Activated CD4-positive, alpha-beta memory T cell treated with anti-CD3 and anti-CD28 coated beads for 36 hours (primary cell): ENCODE measurements around the gene SIGLEC12. TPM values are rescaled to one million over a fixed set of nuclear protein-coding genes. Genes with fewer than 3 reads are reported as not detected.

Experiments used
- CTCF ChIA-PET: fragments of 350-600 bp; sonication (Branson Sonifier 250); formaldehyde crosslinking; loops from one replicate; lab custom pipeline; 2021; ENCODE audit warnings: antibody characterized with exemption, inconsistent platforms; lab: Charles Lee
- POLR2A ChIA-PET: fragments of 350-600 bp; sonication (Branson Sonifier 250); formaldehyde crosslinking; loops from one replicate; lab custom pipeline; 2021; ENCODE audit warnings: antibody characterized with exemption; lab: Charles Lee
- DNase-seq: peaks from one replicate; pipeline ENCODE4 v3.0.0-alpha.2; 2020
- H3K27ac Mint-ChIP-seq: one replicate; pipeline ENCODE4 v1.8.0; 2021; ENCODE audit warnings: mixed read lengths
- H3K27me3 Mint-ChIP-seq: one replicate; pipeline ENCODE4 v1.8.0; 2021; ENCODE audit warnings: mixed read lengths
- H3K36me3 Mint-ChIP-seq: one replicate; pipeline ENCODE4 v1.8.0; 2021; ENCODE audit warnings: mixed read lengths
- H3K4me1 Mint-ChIP-seq: one replicate; pipeline ENCODE4 v1.8.0; 2021; ENCODE audit warnings: low read depth, mixed read lengths
- H3K4me3 Mint-ChIP-seq: one replicate; pipeline ENCODE4 v1.8.0; 2021; ENCODE audit warnings: mild to moderate bottlenecking, mixed read lengths
- H3K9me3 Mint-ChIP-seq: one replicate; pipeline ENCODE4 v1.8.0; 2021; ENCODE audit warnings: mixed read lengths
- intact Hi-C: fragments of 100-400 bp; cut with micrococcal nuclease; formaldehyde crosslinking; loops from one replicate; pipeline ENCODE4 v1.15.1; 2023
- total RNA-seq, 2 experiments: library from RNA; stranded (reverse); gene quantifications; one replicate each; pipeline ENCODE4 v1.2.3, GENCODE V29; 2021

The SIGLEC12 gene
- under 1 TPM; 0.22 to 0.24 TPM for total RNA-seq

- H3K36me3 Mint-ChIP-seq = no peaks in the 10 kb centered on the region
- DNase-seq = peak; percentile 53
- ChIA-PET POLR2A (no interaction called here), CTCF (no interaction called here)
- no peak within 1 kb of the TSS for H3K4me3 Mint-ChIP-seq
- peaks cover 11% of the 10 kb centered on the region for H3K4me1 Mint-ChIP-seq
- peak within 1 kb of the TSS; percentile 6 for H3K27ac Mint-ChIP-seq
- intact Hi-C loops = no loop called here
- H3K27me3 Mint-ChIP-seq = peaks cover 4% of the 10 kb centered on the region
- H3K9me3 Mint-ChIP-seq = peaks cover 5% of the 10 kb centered on the region
Observed at GRCh38 chr19:51501594-51502263, at the start of gene SIGLEC12. TSS of gene SIGLEC12 (minus strand) at chr19:51501800. CDS start at chr19:51501733, 67 bp downstream.

GRCh38 chr19:51550848-51551672, 49.5 kb upstream of the SIGLEC12 start:
- H3K9me3 Mint-ChIP-seq = no peaks in the 10 kb centered on the region
- no peak overlapping the region for H3K27ac Mint-ChIP-seq
- ChIA-PET CTCF (no interaction called here), POLR2A (no interaction called here)
- peaks cover 54% of the 10 kb centered on the region for H3K27me3 Mint-ChIP-seq
- DNase-seq = no peak
- intact Hi-C loops = no loop called here
- peaks cover 9% of the 10 kb centered on the region for H3K4me1 Mint-ChIP-seq
- H3K36me3 Mint-ChIP-seq = no peaks in the 10 kb centered on the region
- no peak overlapping the region for H3K4me3 Mint-ChIP-seq

GRCh38 chr19:51549533-51550324, 48.1 kb upstream of the SIGLEC12 start:
- Mint-ChIP-seq H3K4me1 (peaks cover 9% of the 10 kb centered on the region), H3K4me3 (no peak overlapping the region), H3K9me3 (no peaks in the 10 kb centered on the region), H3K27me3 (peaks cover 47% of the 10 kb centered on the region), H3K36me3 (no peaks in the 10 kb centered on the region), H3K27ac (no peak overlapping the region)
- ChIA-PET CTCF (no interaction called here), POLR2A (no interaction called here)
- DNase-seq = no peak
- intact Hi-C loops = no loop called here

GRCh38 chr19:51548891-51549305, 47.3 kb upstream of the SIGLEC12 start:
- Mint-ChIP-seq H3K27ac (no peak overlapping the region), H3K4me3 (no peak overlapping the region)

GRCh38 chr19:51548213-51548651, 46.6 kb upstream of the SIGLEC12 start:
- Mint-ChIP-seq H3K4me3 (no peak overlapping the region), H3K4me1 (peaks cover 9% of the 10 kb centered on the region), H3K9me3 (no peaks in the 10 kb centered on the region), H3K27ac (no peak overlapping the region), H3K36me3 (no peaks in the 10 kb centered on the region), H3K27me3 (peaks cover 49% of the 10 kb centered on the region)
- DNase-seq = no peak
- CTCF ChIA-PET = interaction anchor here (1.1 kb wide), 1 partner anchor 34 kb away, joined by 4 read pairs; no protein-coding TSS in a partner anchor
- POLR2A ChIA-PET = no interaction called here
- intact Hi-C loops = no loop called here

More at GRCh38 chr19:51548891-51549305, 47.3 kb upstream of the SIGLEC12 start:
- no peak for DNase-seq
- intact Hi-C loops = no loop called here
- H3K4me1 Mint-ChIP-seq = peaks cover 9% of the 10 kb centered on the region
- H3K36me3 Mint-ChIP-seq = no peaks in the 10 kb centered on the region
- ChIA-PET POLR2A (no interaction called here), CTCF (no interaction called here)
- no peaks in the 10 kb centered on the region for H3K9me3 Mint-ChIP-seq
- peaks cover 46% of the 10 kb centered on the region for H3K27me3 Mint-ChIP-seq

GRCh38 chr19:51547397-51548212, 46.0 kb upstream of the SIGLEC12 start:
- no peaks in the 10 kb centered on the region for H3K36me3 Mint-ChIP-seq
- CTCF ChIA-PET = interaction anchor here (1.1 kb wide), 1 partner anchor 33 kb away, joined by 4 read pairs; no protein-coding TSS in a partner anchor
- H3K4me3 Mint-ChIP-seq = no peak overlapping the region
- H3K9me3 Mint-ChIP-seq = no peaks in the 10 kb centered on the region
- intact Hi-C loops = no loop called here
- H3K27me3 Mint-ChIP-seq = peaks cover 50% of the 10 kb centered on the region
- POLR2A ChIA-PET = no interaction called here
- no peak overlapping the region for H3K27ac Mint-ChIP-seq
- H3K4me1 Mint-ChIP-seq = peaks cover 9% of the 10 kb centered on the region
- DNase-seq = no peak

GRCh38 chr19:51546650-51547396, 45.2 kb upstream of the SIGLEC12 start:
- CTCF ChIA-PET = interaction anchor here (1.0 kb wide), 1 partner anchor 31 kb away, joined by 3 read pairs; no protein-coding TSS in a partner anchor
- H3K27ac Mint-ChIP-seq = no peak overlapping the region
- peaks cover 9% of the 10 kb centered on the region for H3K4me1 Mint-ChIP-seq
- intact Hi-C loops = no loop called here
- H3K36me3 Mint-ChIP-seq = no peaks in the 10 kb centered on the region
- POLR2A ChIA-PET = no interaction called here
- H3K4me3 Mint-ChIP-seq = no peak overlapping the region
- H3K27me3 Mint-ChIP-seq = peaks cover 51% of the 10 kb centered on the region
- peak; percentile 32 for DNase-seq
- H3K9me3 Mint-ChIP-seq = no peaks in the 10 kb centered on the region

GRCh38 chr19:51546107-51546649, 44.6 kb upstream of the SIGLEC12 start:
- DNase-seq = no peak
- no peak overlapping the region for H3K27ac Mint-ChIP-seq
- peaks cover 47% of the 10 kb centered on the region for H3K27me3 Mint-ChIP-seq
- POLR2A ChIA-PET = no interaction called here
- peaks cover 5% of the 10 kb centered on the region for H3K4me1 Mint-ChIP-seq
- CTCF ChIA-PET = interaction anchor here (1.0 kb wide), 1 partner anchor 31 kb away, joined by 3 read pairs; no protein-coding TSS in a partner anchor
- intact Hi-C loops = no loop called here
- no peak overlapping the region for H3K4me3 Mint-ChIP-seq
- no peaks in the 10 kb centered on the region for H3K9me3 Mint-ChIP-seq
- no peaks in the 10 kb centered on the region for H3K36me3 Mint-ChIP-seq

GRCh38 chr19:51544038-51544437, 42.4 kb upstream of the SIGLEC12 start:
- DNase-seq = no peak
- Mint-ChIP-seq H3K27ac (no peak overlapping the region), H3K9me3 (no peaks in the 10 kb centered on the region), H3K4me3 (no peak overlapping the region), H3K4me1 (peaks cover 5% of the 10 kb centered on the region), H3K36me3 (no peaks in the 10 kb centered on the region), H3K27me3 (peaks cover 54% of the 10 kb centered on the region)
- CTCF ChIA-PET = no interaction called here
- intact Hi-C loops = no loop called here
- POLR2A ChIA-PET = no interaction called here

GRCh38 chr19:51542699-51543098, 41.1 kb upstream of the SIGLEC12 start:
- H3K27ac Mint-ChIP-seq = no peak overlapping the region

More at GRCh38 chr19:51542699-51543098, 41.1 kb upstream of the SIGLEC12 start:
- ChIA-PET CTCF (no interaction called here), POLR2A (no interaction called here)
- Mint-ChIP-seq H3K4me1 (peaks cover 5% of the 10 kb centered on the region), H3K4me3 (no peak overlapping the region), H3K27me3 (peaks cover 56% of the 10 kb centered on the region), H3K9me3 (no peaks in the 10 kb centered on the region), H3K36me3 (no peaks in the 10 kb centered on the region)
- DNase-seq = no peak
- intact Hi-C loops = no loop called here
